ENCODE data around the gene TRUB2. TPM values are rescaled to one million over a fixed set of nuclear protein-coding genes. Genes with fewer than 3 reads are reported as not detected.
"Not testable (repeated sequence)": the region's sequence is repeated elsewhere in the genome, so short reads cannot be mapped to it uniquely, and the experiment has no call there.

The TRUB2 gene
- total RNA-seq, 2 donors from 2014 or later = 25.6 to 35.9 TPM

DNA sequence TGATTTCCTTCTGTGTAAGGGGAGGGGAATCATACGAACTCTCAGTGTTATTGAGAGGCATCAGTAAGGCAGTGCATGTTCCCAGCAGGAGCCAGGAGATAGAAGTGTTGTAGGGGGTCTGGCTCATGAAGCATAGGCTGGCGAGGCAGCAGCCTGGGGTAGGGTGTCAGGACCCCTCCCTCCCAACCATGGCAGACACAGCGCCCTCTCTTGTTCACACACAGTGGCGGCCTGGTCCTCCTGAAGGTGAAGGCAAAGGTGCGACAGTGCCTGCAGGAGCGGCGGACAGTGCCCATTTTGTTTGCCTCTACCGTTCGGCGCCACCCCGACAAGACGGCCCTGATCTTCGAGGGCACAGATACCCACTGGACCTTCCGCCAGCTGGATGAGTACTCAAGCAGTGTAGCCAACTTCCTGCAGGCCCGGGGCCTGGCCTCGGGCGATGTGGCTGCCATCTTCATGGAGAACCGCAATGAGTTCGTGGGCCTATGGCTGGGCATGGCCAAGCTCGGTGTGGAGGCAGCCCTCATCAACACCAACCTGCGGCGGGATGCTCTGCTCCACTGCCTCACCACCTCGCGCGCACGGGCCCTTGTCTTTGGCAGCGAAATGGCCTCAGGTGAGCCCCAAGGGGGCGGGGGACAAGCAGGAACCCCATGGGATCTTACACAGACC is 22.8 kb upstream of the TRUB2 start:
- H3K9me3 Mint-ChIP-seq = no peaks in the 10 kb centered on the region
- DNase-seq (ENCODE audit: low spot score in 2 of 2) = no peak
- peaks cover 0 to 4% of the 10 kb centered on the region in 2 donors for H3K36me3 Mint-ChIP-seq

DNA sequence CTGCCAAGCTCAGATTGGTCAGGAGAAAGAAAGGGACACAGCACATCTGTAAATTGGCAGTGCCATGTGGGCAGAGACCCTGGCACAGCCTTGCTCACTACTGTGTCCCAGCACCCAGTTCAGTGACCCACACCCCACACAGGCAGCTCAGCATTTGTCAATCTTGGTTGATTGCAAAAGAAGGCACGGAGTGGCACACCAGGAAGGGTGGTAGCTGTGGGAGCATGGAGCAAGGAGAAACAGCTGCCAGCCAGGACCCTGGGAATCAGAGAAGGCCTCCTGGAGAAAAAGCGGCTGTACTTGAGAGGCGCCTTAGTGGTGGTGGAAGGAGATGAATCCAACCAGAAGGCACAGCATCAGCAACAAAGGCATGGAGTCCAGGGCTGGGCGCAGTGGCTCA is 21.6 kb upstream of the TRUB2 start:
- ATAC-seq (no peak), DNase-seq (ENCODE audit: low spot score in 2 of 2) (no peak)
- no peaks in the 10 kb centered on the region for H3K36me3 Mint-ChIP-seq
- H3K27ac Mint-ChIP-seq = no peak overlapping the region
- no peaks in the 10 kb centered on the region for H3K9me3 Mint-ChIP-seq

More for the DNA sequence above, 22.8 kb upstream of the TRUB2 start:
- no peak for ATAC-seq
- no peak overlapping the region for H3K27ac Mint-ChIP-seq

DNA sequence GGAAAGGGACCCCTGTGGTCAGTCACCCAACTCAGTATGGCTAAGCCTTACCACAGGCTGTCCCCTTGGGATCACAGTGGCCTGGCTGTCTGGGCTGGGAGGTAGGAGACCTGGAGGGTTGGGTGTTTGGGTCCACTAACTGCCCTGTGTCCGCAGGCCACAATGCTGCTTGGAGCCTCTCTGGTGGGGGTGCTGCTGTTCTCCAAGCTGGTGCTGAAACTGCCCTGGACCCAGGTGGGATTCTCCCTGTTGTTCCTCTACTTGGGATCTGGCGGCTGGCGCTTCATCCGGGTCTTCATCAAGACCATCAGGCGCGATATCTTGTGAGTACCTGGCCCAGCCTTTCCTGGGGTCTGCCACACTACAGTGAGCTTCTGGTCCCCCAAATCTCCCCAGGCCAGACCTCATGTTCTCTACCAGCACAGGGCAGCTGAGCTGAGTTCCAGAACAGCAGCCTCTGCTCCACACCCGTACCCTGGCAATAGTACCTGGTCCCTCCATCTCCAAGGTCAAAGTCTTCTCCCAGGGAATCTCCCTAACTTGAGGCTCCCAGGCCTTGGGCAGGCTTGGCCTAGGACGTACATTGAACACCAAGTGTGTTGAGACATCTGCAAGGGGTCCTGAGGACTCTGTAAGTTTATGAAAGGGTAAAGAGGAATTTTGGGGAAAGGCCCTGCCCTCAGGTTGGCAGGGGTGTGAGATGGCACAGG is 20.9 kb upstream of the TRUB2 start:
- Mint-ChIP-seq H3K36me3 (no peaks in the 10 kb centered on the region), H3K9me3 (no peaks in the 10 kb centered on the region), H3K27ac (no peak overlapping the region)
- DNase-seq (ENCODE audit: low spot score in 2 of 2) = no peak
- no peak for ATAC-seq

DNA sequence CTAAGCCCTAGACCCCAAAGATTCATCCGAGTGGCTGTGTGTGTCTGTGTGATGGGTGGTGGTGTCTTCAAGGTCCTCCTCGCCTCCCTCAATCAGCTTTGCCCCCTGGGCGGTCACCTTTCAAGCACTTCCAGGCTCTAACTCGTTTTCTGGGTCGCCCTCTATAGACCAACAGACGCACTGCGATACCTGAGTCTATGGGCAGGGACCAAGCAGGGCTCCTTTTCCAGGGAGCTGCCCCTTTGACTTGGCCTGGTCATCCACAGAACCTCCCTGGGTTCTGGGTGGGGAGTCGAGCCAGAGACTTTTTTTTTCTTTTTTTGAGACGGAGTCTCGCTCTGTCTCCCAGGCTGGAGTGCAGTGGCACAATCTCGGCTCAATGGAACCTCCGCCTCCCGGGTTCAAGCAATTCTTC is 19.2 kb upstream of the TRUB2 start:
- DNase-seq (ENCODE audit: low spot score in 2 of 2) = peak; percentile 68 to 75
- peak; percentile 62 to 68 for ATAC-seq
- H3K36me3 Mint-ChIP-seq = no peaks in the 10 kb centered on the region
- H3K9me3 Mint-ChIP-seq = no peaks in the 10 kb centered on the region
- H3K27ac Mint-ChIP-seq = peak overlapping the region; percentile 13 to 94

DNA sequence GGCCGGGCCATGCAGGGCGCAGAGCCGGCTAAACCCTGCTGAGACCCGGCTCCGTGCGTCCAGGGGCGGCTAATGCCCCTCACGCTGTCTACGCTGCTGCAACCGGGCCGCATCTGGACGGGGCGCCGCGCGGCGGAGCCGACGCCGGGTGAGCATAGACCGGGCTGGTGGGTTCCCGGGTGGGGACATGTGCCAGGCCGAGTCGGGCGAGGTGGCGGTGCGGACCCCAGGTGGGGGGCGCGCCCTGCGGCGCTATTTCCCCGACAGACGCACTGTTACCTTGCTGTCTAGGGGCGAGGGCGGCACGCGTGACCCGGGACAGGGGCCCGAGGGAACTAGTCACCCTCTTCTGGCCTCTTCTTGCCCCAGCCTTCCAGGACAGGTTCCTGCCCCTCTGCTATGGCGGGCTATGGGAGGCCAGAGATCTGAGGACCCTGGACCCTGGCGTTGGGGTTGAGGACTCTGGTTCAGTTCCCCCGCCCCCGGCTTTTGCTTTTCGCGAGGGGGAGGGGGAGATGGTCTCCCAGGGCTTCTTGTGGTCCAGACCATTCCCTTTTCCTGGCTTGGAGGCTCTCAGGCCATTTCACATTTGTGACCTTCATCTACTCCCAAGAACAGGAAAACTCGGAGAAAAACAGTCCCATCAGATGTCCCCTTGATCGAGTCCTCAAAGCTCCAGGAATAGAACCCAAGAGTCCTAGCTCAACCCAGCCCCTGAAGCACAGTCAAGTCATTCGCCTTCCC is 18.6 kb upstream of the TRUB2 start:
- ATAC-seq (peak; percentile 38 to 61), DNase-seq (ENCODE audit: low spot score in 2 of 2) (peak in 1 of 2 donors; percentile 39)
- Mint-ChIP-seq H3K27ac (peak overlapping the region; percentile 13 to 94), H3K36me3 (no peaks in the 10 kb centered on the region), H3K9me3 (no peaks in the 10 kb centered on the region)

DNA sequence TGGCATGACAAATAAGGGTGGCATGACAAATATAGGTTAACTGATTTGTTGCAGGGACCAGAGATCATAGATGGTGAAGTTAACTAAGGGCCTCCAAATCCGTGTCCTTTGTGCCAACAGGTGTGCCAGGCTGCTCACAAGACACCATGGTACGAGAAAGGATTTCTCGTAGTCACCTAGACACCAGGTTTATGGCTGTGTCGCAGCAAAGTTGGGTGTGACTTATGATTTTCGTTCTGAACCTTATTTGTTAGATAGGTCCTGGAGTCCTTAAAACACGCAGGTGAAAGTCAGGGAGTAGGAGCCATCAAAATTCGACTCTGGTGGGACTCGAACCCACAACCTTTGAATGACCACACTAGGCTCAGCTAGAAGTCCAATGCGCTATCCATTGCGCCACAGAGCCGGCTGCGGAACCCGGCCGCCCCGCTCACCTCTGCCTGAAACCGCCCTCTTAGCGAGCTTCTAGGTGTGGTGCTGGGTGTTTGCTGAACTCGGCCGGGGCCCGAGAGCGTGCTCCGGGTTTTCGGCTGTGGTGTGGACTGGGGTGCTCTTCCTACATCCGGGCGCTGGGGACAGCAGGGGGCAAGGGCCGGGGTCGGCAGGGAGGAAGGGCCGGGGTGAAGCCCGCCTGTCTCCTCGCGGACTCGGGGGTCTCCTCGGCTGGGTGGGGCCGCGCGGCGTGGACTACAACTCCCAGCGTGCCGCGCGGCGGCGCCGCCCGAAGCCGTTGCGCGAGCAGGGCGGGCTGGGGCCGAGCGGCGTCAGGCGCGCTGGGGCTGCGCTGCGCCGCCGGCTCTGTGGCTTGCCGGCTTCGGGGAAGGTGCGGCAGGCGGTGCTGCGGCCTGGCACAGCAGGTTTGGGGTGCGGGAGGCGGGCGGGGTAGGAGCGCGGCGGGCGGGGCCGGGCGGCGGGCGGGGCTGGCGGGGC is 17.8 kb upstream of the TRUB2 start, which contains the start of gene SLC27A4:
Gene SLC27A4, plus strand, starts transcription at position 767 of the 930 bp plus-strand sequence. CDS start 2,606 bp downstream, outside the sequence.
- no peaks in the 10 kb centered on the region for H3K36me3 Mint-ChIP-seq
- no peaks in the 10 kb centered on the region for H3K9me3 Mint-ChIP-seq
- DNase-seq (ENCODE audit: low spot score in 2 of 2) = peak; percentile 82 to 85
- H3K27ac Mint-ChIP-seq = peak within 1 kb of the TSS; percentile 83 to 94
- ATAC-seq = peak; percentile 90 to 94

DNA sequence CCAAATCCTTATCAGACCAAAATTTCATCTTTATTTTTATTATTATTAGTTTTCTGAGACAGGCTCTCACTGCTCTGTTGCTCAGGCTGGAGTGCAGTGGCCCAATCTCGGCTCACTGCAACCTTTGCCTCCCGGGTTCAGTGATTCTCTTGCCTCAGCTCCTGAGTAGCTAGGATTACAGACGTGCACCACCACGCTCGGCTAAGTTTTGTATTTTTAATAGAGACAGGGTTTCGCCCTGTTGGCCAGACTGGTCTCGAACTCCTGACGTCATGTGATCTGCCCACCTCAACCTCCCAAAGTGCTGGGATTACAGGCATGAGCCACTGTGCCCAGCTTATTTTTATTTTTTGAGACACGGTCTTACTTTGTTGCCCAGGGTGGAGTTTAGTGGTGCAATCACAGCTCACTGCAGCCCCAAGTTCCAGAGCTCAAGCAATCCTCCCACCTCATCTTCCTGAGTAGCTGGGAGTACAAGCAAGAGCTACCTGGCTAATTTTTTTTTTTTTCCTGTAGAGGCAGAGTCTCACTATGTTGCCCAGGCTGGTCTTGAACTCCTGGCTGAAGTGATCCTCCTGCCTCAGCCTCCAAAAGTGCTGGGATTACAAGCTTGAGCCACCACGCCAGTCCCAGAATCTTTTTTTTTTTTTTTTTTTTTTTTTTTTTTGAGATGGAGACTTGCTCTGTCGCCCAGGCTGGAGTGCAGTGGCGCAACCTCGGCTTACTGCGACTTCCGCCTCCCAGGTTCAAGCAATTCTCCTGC is 16.8 kb upstream of the TRUB2 start:
- DNase-seq (ENCODE audit: low spot score in 2 of 2); H3K9me3 Mint-ChIP-seq; H3K36me3 Mint-ChIP-seq; ATAC-seq: not testable (repeated sequence)
- peak overlapping the region in 1 of 2 donors; percentile 89 for H3K27ac Mint-ChIP-seq

DNA sequence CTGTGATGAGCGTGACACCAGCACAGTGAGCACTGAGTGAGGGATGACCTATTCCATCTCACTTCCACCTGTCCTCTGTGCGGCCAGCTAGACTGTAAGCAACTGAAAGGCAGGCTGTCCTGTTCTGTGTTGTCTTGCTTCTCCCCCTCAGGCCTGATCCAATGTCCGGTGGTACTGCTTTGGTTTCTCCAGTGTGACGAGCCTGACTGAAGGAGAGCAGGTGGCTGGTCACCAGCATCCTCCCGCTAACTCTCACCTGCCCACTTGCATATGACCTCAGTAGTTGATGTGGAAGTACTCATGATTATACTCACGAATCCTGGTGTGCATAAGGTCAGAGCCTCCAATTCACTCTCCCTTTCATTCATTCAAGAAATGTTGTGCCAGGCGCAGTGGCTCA is 15.7 kb upstream of the TRUB2 start:
- no peak for DNase-seq (ENCODE audit: low spot score in 2 of 2)
- Mint-ChIP-seq H3K36me3 (no peaks in the 10 kb centered on the region), H3K9me3 (no peaks in the 10 kb centered on the region), H3K27ac (no peak overlapping the region)
- ATAC-seq = no peak

DNA sequence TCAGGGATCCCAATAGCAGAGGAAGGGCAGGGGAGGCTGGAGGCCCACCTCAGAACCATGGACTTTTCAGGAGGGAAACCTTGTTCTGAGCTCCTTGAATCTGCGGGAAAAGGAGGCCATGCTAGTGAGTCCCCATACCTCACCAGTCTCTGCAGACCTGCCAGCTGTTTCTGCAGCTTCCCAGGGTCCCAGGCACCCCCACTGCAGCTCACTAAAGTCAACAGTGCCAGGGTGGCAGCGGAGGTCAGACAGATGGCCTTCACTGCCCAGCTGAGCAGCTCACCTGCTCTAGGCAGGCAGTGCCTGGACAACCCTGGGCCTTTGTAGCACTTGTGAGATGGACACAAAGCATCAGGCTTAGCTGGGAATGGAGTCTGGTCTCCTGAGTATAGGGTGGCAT is 13.7 kb upstream of the TRUB2 start:
- DNase-seq (ENCODE audit: low spot score in 2 of 2) (no peak), ATAC-seq (no peak)
- Mint-ChIP-seq H3K9me3 (no peaks in the 10 kb centered on the region), H3K27ac (peak overlapping the region in 1 of 2 donors; percentile 31), H3K36me3 (no peaks in the 10 kb centered on the region)

DNA sequence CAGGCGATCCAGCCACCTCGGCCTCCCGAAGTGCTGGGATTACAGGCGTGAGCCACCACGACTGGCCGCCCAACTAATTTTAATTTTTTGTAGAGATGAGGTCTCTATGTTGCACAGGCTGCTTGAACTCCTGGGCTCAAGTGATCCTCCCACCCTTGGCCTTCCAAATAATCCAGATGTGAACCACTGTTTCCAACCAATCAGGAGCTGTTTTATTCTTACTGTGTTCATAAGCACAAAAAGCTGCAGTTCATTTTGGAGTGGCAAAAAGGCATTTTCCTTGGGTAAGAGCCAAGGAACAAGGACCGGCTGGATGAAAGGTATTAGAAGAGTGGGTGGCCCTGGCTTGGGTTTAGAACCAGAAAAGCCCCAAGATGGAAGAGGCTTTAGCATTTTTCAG is 12.9 kb upstream of the TRUB2 start:
- DNase-seq (ENCODE audit: low spot score in 2 of 2) (no peak), ATAC-seq (no peak)
- Mint-ChIP-seq H3K27ac (peak overlapping the region in 1 of 2 donors; percentile 31), H3K9me3 (no peaks in the 10 kb centered on the region), H3K36me3 (no peaks in the 10 kb centered on the region)

DNA sequence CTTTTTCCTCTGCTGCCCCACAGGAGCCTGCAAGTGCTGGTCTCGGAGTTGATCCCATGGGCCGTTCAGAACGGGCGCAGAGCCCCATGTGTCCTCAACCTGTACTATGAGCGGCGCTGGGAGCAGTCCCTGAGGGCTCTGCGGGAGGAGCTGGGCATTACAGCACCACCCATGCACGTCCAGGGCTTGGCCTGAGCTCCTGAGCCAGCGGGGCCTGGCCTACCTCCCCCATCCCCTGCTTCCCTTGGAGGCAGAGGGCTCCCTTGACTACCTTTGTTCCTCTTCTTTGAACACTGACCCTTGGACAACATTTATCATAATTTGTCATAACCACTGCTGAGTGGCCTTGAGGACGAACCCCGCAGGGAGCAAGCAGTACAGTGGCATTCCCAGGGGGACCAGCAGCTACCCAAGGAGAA is 11.2 kb upstream of the TRUB2 start:
- H3K9me3 Mint-ChIP-seq = no peaks in the 10 kb centered on the region
- no peaks in the 10 kb centered on the region for H3K36me3 Mint-ChIP-seq
- H3K27ac Mint-ChIP-seq = no peak overlapping the region
- DNase-seq (ENCODE audit: low spot score in 2 of 2) = no peak
- no peak for ATAC-seq

DNA sequence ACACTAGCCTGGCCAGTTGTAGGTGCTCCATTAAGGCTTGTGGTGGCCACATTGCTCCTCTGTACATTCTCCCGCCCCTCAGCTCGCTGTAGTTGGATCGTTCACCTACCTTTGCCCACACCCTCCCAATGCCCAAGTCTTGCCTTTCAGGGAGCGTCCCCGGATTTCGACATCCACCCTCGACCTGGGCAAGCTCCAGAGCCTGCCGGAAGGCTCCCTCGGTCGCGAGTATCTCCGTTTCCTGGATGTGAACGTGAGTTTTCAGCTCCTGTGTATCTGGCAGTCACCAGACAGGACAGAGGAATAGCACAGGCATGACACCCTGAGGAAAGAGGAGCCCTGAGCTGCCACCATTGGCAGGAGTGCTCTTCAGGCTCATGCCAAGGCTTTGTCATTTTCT is 3.4 kb upstream of the TRUB2 start:
- peak overlapping the region in 1 of 2 donors; percentile 85 for H3K27ac Mint-ChIP-seq

DNA sequence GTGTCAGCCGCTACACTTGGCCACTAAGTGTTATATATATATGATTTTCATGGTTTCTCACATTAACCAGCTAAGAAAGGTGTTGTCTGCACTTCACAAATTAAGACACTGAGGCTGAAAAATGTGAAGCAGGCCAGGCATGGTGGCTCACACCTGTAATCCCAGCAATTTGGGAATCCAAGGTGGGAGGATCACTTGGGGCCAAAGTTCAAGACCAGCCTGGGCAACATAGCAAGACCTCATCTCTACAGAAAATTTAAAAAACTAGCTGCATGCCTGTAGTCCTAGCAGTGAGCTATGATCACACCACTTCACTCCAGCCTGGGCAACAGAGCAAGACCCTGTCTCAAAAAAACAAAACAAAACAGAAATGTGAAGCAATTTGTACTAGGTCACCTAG is 2.2 kb upstream of the TRUB2 start:
- H3K36me3 Mint-ChIP-seq = peaks cover 6 to 20% of the 10 kb centered on the region in 2 donors
- DNase-seq (ENCODE audit: low spot score in 2 of 2) (no peak), ATAC-seq (no peak)
- H3K9me3 Mint-ChIP-seq = no peaks in the 10 kb centered on the region
- peak overlapping the region in 1 of 2 donors; percentile 84 for H3K27ac Mint-ChIP-seq

More for the DNA sequence above, 3.4 kb upstream of the TRUB2 start:
- Mint-ChIP-seq H3K36me3 (peaks cover 6 to 20% of the 10 kb centered on the region in 2 donors), H3K9me3 (no peaks in the 10 kb centered on the region)
- ATAC-seq (no peak), DNase-seq (ENCODE audit: low spot score in 2 of 2) (no peak)

DNA sequence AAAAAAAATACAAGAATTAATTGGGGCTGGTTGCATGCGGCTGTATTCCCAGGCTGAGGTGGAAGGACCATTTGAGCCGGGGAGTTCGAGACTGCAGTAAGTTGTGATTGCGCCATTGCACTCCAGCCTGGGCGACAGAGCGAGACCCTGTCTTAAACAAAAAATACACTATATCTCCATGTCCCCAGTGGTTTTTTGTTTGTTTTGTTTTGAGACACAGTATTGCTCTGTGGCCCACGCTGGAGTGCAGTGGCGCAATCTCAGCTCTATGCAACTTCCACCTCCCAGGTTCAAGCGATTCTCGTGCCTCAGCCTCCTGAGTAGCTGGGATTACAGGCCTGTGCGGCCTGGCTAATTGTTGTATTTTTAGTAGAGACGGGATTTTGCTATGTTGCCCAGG is 1.5 kb upstream of the TRUB2 start:
- Mint-ChIP-seq H3K9me3 (no peaks in the 10 kb centered on the region), H3K36me3 (peaks cover 6 to 20% of the 10 kb centered on the region in 2 donors)

DNA sequence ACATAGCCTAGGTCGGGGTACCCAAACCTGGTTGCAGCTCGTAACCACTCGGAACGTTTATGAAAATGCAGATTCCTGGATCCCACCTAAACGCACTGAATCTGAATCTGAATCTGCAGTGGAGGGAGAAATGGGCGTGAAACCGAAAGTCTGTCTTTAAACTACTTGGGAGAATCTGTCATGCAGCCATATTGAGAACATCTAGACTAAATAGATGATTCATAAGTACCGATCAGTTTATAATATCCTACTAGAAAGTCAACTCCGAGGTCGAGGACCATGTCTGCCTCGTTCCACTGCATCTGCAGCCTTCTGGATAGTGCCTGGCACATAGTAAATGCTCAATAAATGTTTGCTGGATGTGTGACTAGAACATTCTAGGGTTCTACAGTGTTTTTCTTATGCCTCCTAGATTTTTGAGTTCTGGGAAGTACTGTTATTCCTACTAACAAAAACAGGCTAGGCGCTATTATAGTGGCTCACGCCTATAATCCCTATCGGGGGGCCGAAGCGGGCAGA is 1.0 kb upstream of the TRUB2 start:
- peaks cover 6 to 20% of the 10 kb centered on the region in 2 donors for H3K36me3 Mint-ChIP-seq

More for the DNA sequence above, 1.5 kb upstream of the TRUB2 start:
- peak overlapping the region; percentile 93 to 99 for H3K27ac Mint-ChIP-seq
- no peak for ATAC-seq
- no peak for DNase-seq (ENCODE audit: low spot score in 2 of 2)

More for the DNA sequence above, 1.0 kb upstream of the TRUB2 start:
- H3K9me3 Mint-ChIP-seq = no peaks in the 10 kb centered on the region
- ATAC-seq (peak; percentile 34 to 37), DNase-seq (ENCODE audit: low spot score in 2 of 2) (no peak)
- H3K27ac Mint-ChIP-seq = peak overlapping the region; percentile 93 to 99

All from activated naive CD4-positive, alpha-beta T cell treated with anti-CD3 and anti-CD28 coated beads, Interleukin-2, amount 50 U/mL, for 72 hours (primary cell).